HG02642 (cell line): ENCODE results near the gene LY6G5C.
A peak's percentile ranks its signal among the peaks of the same experiment; 100 is the strongest.

ENCODE experiments used
- ATAC-seq: cut with Tn5 transposase; IDR thresholded peaks from one replicate; pipeline ENCODE4 v1.9.1; 2021; ENCODE audit warnings: mild to moderate bottlenecking; ENCODE audit not compliant: unreplicated experiment, poor library complexity

LY6G5C gene

GRCh38 chr6:31663961-31664789 lies 16.7 kb downstream of the LY6G5C start:
- ATAC-seq, result no peak

DNA sequence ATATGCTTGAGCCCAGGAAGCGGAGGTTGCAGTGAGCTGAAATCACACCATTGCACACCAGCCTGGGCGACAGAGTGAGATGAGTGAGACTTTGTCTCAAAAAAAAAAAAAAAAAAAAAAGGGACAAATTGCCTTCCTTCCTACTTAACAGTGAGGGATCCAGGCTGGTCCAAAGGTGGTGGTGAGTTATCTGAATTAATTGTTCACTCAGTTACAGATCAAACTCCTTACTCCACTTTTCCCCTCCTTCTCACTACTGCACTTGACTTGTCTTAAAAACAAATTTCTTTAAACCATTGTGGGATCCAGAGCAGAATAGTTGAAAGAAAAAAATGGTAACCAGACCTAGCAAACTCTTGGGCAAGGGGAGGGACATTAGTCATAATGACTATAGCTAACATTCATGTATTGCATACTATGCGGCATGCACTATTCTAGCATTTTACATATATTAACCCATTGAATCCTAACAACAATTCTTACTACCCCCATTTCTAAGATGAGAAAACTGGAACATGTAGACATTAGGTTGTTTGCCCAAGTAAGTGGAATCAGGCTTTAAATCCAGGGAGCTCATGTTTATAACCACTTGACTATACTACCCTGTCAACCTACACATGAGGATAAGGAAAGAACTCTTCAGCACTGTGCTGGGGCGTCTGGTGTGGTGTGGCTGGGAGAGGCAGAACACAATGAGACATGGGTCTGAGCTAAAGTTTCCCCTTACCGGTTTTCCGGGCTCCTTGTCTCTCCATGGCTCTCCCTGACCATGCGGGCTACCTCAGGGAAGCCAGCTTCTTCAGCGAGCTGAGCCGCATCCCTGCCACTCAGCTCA lies 17.5 kb downstream of the LY6G5C start:
- ATAC-seq, result no peak

- ATAC-seq, result no peak
These were observed 18.6 kb downstream of the LY6G5C start for GRCh38 chr6:31662124-31662723.

DNA sequence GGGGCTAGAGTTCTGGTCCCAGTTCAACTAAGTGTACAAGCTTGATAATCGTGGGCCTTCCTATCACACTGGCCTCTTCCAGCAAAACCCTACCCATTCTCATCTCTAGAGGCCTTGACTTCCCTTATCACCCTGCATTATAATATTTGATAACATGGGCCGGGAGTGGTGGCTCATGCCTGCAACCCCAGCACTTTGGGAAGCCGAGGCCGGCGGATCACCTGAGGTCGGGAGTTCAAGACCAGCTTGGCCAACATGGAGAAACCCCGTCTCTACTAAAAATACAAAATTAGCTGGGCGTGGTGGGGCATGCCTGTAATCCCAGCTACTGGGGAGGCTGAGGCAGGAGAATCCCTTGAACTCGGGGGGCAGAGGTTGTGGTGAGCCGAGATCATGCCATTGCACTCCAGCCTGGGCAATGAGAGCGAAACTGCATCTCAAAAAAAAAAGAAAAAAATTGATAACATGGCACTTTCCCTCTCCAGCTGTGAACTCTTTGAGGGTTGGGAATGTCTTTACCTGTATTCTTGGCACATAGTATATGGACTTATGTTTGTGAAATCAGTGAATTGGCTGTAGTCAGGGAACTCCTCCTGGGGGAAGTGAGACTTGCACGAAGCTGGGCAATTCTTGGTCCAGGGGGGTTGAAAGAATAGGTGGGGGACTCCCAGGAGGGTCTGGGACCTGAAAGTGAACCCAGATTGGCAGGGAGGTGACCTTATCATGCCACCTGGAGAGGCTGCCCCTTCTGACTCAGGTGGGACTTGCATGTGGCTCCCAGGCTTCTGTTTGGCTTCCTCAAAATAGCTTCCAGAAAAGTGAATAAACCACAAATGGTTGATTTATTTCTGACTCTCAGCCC lies 19.4 kb downstream of the LY6G5C start:
- ATAC-seq, result no peak

DNA sequence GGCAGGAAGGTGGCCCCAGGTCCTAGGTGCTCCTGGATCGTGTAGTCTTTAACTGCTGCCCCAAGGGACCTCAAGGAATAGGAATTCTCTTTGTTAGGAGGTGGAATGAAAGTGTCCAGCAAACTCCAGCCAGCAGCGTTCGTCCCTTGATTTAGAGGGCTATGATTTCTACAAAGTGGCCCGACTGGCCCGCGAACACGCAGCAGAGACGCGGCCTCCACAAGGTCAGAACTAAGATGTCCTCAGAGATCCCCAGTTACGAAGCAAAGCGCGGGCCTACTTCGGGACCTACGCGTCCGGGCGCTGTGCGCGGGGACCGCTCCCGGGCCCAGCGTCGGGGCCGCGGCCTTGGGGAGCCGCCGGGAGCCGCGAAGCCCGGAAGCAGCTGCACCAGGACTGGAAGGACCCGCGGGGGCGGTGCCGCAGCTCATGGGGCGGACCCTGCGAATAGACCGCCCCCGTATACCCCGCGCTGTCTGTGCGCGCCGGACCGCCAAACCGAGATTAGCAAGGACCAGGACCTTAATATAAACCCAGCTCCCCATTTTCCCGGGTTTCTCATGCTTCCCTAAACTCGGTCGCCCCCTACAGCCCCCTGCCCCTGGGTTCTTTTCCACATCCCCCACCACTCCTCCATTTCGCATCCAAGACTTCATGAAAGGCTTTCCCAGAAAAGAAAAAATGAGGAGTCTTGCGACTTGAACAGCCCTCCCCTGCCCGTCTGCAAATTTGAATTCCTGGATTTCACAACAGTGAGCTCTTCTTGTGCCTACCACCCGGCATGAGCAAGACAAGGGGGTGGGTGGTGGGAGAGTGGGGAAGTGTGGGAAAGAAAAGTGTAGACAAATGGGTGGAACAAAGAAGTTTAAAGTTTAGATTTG lies 20.2 kb downstream of the LY6G5C start, which contains the start of gene C6orf47:
TSS of gene C6orf47 (minus strand) at position 398 of the 881 bp plus-strand sequence. CDS start 831 bp downstream, outside the sequence.
- peak; percentile 50 for ATAC-seq

DNA sequence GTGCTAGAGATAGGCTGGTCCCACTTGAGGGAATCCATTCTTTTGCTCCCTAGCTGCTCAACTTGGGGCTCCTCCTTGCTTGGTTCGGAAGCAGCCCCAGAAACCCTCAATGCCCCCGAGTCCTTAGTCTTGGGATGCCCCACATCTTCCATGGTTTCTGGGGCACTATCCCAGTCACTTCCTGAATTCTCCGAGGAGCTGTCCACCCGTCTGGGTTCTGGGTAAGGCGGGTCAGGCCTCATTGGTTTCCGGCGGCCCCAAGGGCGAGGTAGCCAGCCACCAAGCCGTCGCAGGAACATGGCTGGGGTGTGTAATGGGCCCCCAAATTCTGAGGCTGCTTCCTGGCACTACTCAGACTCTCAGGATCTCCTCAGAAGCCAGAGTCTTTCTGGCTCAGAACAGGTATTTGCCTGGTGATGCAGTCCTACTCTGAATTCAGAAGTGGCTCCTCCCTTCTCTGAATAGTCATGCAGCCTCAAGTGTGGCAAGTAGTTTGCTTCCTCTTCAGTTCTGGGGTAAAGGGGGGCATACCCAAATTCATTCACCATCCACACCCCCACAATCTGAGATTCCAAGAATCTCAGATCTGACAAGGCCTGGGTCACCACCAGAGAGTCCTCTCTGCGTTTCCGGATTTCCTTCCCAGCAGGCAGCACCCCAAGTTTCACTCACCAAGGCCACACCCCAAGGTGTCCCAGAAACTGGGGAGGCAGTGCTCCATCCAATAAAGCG lies 21.1 kb downstream of the LY6G5C start:
- ATAC-seq, result no peak

DNA sequence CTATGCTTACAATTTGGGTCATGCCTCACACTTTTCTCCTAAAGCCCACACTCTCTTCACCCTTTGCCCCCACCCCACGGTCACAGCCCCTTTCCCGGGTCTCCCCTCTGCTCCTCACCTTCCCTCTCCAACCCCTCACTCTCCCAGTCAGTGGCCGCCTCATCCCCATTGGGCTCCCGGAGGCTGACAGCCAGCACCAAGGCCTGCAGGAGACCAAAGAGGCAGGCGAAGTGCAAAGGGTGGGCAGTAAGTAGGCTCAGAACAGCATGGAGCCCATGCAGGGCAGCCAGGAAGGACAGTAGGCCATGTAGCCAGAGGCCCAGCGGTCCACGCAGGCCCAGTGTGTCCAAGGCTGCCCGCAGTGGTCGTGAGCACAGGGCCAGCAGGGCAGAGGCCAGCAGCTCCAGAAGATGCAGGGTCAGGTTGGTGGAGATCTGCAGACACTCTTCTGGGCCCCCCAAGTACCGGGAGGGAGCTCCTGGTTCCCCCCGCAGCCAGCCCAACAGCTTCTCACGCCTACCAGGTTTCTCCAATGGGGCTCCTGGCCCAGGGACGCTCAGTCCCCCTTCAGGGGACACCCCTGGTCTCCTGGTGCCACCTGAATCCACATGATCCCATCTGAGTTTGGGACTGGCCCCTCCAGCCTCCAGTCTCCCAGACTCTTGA lies 21.8 kb downstream of the LY6G5C start:
- no peak for ATAC-seq

GRCh38 chr6:31658158-31658688 lies 22.6 kb downstream of the LY6G5C start:
- no peak for ATAC-seq

GRCh38 chr6:31657406-31658157 lies 23.3 kb downstream of the LY6G5C start:
- no peak for ATAC-seq

DNA sequence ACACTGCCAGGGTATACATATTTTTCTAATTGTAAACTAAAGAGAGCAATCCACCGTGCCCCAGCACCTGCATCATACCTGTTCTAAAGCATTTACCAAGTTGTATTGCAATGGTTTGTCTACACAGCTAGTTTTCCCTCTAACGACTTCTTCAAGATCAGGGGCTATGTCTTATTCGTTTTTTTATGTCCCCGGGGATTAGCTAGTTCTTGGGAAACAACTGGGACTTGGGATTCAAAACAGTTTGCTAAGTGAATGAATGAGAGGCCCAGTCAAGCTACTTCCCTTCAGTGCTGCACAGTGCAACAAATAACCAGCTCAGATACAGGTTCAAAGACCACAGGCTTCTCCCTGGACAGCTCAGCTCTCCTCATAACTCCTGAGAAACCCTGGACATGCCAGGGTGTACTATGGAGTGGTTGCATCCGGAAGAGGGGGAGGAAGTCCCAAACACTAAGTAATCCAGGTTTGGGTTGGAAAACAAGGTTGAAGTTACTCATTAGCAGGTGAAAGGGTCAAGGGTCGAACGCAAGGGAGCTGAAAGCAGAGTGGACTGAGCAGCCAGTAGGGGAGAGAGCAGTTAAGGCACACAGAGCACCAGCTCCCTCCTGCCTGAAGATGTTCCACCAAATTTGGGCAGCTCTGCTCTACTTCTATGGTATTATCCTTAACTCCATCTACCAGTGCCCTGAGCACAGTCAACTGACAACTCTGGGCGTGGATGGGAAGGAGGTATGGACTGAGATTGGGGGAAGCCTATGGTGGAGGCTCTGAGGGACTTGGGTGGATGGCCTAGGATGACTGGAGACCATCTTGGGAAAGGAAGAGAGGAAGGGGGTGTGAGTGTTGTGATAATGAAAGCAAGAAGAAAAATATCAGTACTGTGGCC lies 25.3 kb downstream of the LY6G5C start, which contains the start of gene APOM:
TSS of gene APOM (plus strand) at position 546 of the 889 bp plus-strand sequence. CDS start at position 619, 73 bp downstream.
- no peak for ATAC-seq

- no peak for ATAC-seq
These were observed 26.1 kb downstream of the LY6G5C start for GRCh38 chr6:31654574-31655348.

- ATAC-seq, result peak; percentile 60
These were observed 27.7 kb downstream of the LY6G5C start for GRCh38 chr6:31652925-31653724.

- ATAC-seq, result peak; percentile 42
These were observed 29.2 kb downstream of the LY6G5C start for GRCh38 chr6:31651602-31652191.

DNA sequence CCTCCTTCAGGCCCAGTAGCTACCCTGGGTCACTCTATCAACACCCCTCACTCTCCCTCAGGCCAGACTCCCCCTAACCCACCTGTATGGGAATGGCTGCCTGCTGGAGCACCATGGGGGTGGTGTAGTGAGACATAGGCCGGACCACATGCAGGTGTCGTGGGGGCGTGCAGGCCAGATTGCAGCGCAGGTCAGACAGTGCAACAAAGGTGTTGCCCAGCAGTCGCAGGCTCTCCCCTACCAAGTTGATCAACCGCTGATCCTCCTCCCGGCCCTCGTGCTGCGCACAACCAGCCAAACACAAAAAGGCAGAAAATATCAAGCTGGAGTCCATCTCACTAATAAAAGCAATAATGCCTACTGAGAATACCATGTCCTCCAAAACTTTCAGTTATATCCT lies 35.5 kb downstream of the LY6G5C start:
- no peak for ATAC-seq
